HG03139 (cell line): Measurements from ENCODE around the gene DCTN2.

Experiments
- ATAC-seq: cut with Tn5 transposase; IDR thresholded peaks from one replicate; pipeline ENCODE4 v1.9.1; 2021; ENCODE audit not compliant: unreplicated experiment

DCTN2 gene

GRCh38 chr12:57550641-57551549 is 3.9 kb upstream of the DCTN2 start:
- no peak for ATAC-seq

- no peak for ATAC-seq
Observed at GRCh38 chr12:57549909-57550640, 3.1 kb upstream of the DCTN2 start, which contains the start of gene KIF5A. Gene KIF5A (plus strand): TSS chr12:57550044. CDS start chr12:57550272, 228 bp downstream.

GRCh38 chr12:57549203-57549908 is 2.4 kb upstream of the DCTN2 start:
- ATAC-seq: no peak

- ATAC-seq: no peak
Observed at GRCh38 chr12:57548488-57548887, 1.5 kb upstream of the DCTN2 start.

GRCh38 chr12:57548013-57548315 is 972 bp upstream of the DCTN2 start:
- no peak for ATAC-seq

- no peak for ATAC-seq
Observed at GRCh38 chr12:57547288-57548012, 458 bp upstream of the DCTN2 start.

- no peak for ATAC-seq
Observed at GRCh38 chr12:57545809-57546437, 1.1 kb downstream of the DCTN2 start.

- ATAC-seq: no peak
Observed at GRCh38 chr12:57543581-57543980, 3.4 kb downstream of the DCTN2 start.

- ATAC-seq: no peak
Observed at GRCh38 chr12:57541717-57542116, 5.3 kb downstream of the DCTN2 start.

- ATAC-seq: no peak
Observed at GRCh38 chr12:57541001-57541400, 6.0 kb downstream of the DCTN2 start.

- ATAC-seq: no peak
Observed at GRCh38 chr12:57539134-57539768, 7.7 kb downstream of the DCTN2 start.

- ATAC-seq: no peak
Observed at GRCh38 chr12:57536597-57536942, 10.4 kb downstream of the DCTN2 start.

GRCh38 chr12:57535764-57536596 is 11.0 kb downstream of the DCTN2 start:
- no peak for ATAC-seq

GRCh38 chr12:57534991-57535543 is 11.9 kb downstream of the DCTN2 start:
- no peak for ATAC-seq

- ATAC-seq: no peak
Observed at GRCh38 chr12:57534250-57534649, 12.7 kb downstream of the DCTN2 start.

GRCh38 chr12:57533108-57533507 is 13.9 kb downstream of the DCTN2 start:
- ATAC-seq: no peak

GRCh38 chr12:57531836-57532235 is 15.2 kb downstream of the DCTN2 start:
- no peak for ATAC-seq

GRCh38 chr12:57530396-57531142 is 16.4 kb downstream of the DCTN2 start:
- ATAC-seq: no peak
